Erythroblast (primary cell): ENCODE results near the gene MYO1C.

Source experiments
- GATA1 ChIP-seq: IDR thresholded peaks from 2 replicates; pipeline ENCODE4 v1.6.1; 2011; ENCODE audit warnings: low read depth, mild to moderate bottlenecking, control low read depth, low read length, moderate library complexity
- POLR2A ChIP-seq: IDR thresholded peaks from 2 replicates; pipeline ENCODE4 v1.6.1; 2011; ENCODE audit warnings: mild to moderate bottlenecking, low read length

DNA sequence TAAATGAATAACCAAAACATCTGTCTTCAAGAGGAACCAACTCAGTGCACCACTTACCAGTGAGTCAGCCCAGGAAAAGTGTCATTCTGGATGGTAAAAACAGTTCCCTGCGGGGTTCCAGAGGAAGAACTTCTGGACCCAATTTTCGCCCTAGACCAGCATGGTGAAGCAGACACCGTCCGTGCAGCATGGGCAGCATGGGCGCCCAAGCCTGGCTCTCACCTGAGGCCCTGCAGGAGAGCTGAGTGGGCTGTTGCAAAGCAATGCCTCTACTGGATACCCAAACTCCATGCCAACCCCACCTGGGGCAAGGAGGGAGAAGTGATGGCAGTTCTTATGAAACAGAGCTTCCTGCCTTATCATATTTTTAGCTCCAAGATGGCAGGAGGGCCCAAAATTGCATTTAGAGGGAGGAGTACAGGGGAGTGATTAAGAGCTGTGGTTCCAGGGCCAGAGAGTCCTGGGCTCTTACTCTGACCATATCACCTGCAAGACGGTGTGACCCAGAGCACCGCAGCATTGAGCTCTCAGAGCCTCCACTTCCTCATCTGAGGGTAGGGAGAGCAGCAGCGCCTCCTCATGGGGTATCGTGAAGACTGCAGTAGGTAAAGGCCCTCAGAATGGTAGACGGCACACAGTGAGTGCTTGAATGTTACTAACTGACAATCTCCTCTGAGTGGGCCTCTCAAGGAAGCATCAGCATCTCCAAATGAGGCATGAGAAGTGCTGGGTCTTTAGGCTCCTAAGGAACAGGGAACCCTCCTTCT is 40.5 kb upstream of the MYO1C start:
- TF ChIP-seq POLR2A = no peak
- no peak for TF ChIP-seq GATA1
